HepG2 (cell line): Measurements from ENCODE around the gene PLVAP. TPM values are rescaled to one million over a fixed set of nuclear protein-coding genes. Genes with fewer than 3 reads are reported as not detected.
A peak's percentile ranks its signal among the peaks of the same experiment; 100 is the strongest.

Experiments
- ATAC-seq: fragments of 200-7000 bp; cut with Tn5 transposase; 3 replicates; pipeline ENCODE4 v1.9.1; 2020; ENCODE audit warnings: mild to moderate bottlenecking, moderate library complexity
- BruUV-seq: library from RNA; stranded (reverse); fragments of 400-500 nt; replicated peaks from 2 replicates; lab custom pipeline; 2021; lab: Mats Ljungman, UMichigan
- CTCF ChIA-PET: fragments of 300-600 bp; formaldehyde crosslinking; extraction: SDS; loops from one replicate; lab custom pipeline; 2021; ENCODE audit warnings: low total read pairs, inconsistent platforms, low intra/inter-chr PET ratio; lab: Yijun Ruan, JAX
- POLR2A ChIA-PET: fragments of 350-600 bp; sonication (Branson Sonifier 250); formaldehyde crosslinking; loops from one replicate; lab custom pipeline; 2020; ENCODE audit warnings: antibody characterized with exemption, inconsistent platforms; lab: Yijun Ruan, JAX
- DNase-seq: peaks from one replicate; pipeline ENCODE4 v3.0.0-alpha.2; 2015; ENCODE audit warnings: low spot score
- FAIRE-seq: peaks from 3 replicates; lab custom pipeline; 2011; peaks lifted over from hg19 to GRCh38; lab: Jason Lieb, UNC
- H2AFZ ChIP-seq: one replicate; pipeline ENCODE4 v1.6.1; 2011; ENCODE audit warnings: low read length, inconsistent platforms
- H3K27ac ChIP-seq: fragments of 300-600 bp; 3 replicates; pipeline ENCODE4 v1.8.0; 2011; ENCODE audit warnings: mixed run types, mild to moderate bottlenecking, mixed read lengths, low read length, inconsistent platforms; ENCODE audit not compliant: insufficient read depth; ENCODE audit errors: extremely low read length
- H3K27me3 ChIP-seq, 2 experiments: fragments of 200-600 bp in 1 of 2; 2 replicates in 1 of 2; 3 replicates in 1 of 2; pipeline versions ENCODE4 v1.6.0 to v1.8.0; 2011; ENCODE audit warnings: low read length in 2 of 2, mild to moderate bottlenecking in 2 of 2, moderate library complexity in 2 of 2, inconsistent platforms in 1 of 2; ENCODE audit not compliant: insufficient read depth in 2 of 2, control insufficient read depth in 1 of 2
- H3K36me3 ChIP-seq, 2 experiments: fragments of 200-600 bp in 1 of 2; replicated peaks in 1 of 2; 2 replicates in 1 of 2; 3 replicates in 1 of 2; pipeline versions ENCODE4 v1.5.1 to v1.8.0; 2011; ENCODE audit warnings: low read length in 2 of 2, inconsistent platforms in 1 of 2; ENCODE audit not compliant: insufficient read depth in 2 of 2, control insufficient read depth in 1 of 2
- H3K4me1 ChIP-seq: 2 replicates; pipeline ENCODE4 v1.5.1; 2012; ENCODE audit warnings: low read length, inconsistent platforms; ENCODE audit not compliant: insufficient read depth
- H3K4me2 ChIP-seq: 2 replicates; pipeline ENCODE4 v1.6.0; 2011; ENCODE audit warnings: low read depth, low read length, inconsistent platforms
- H3K4me3 ChIP-seq, 3 experiments: fragments of 200-600 bp in 1 of 3; sonication (generic), shearing (Covaris generic) in 1 of 3; replicated peaks in 1 of 3; 2 replicates each; pipeline ENCODE4 v1.5.1; 2011 to 2016; ENCODE audit warnings: low read length in 3 of 3, inconsistent platforms in 2 of 3, low read depth in 2 of 3, mild to moderate bottlenecking in 2 of 3, control low read depth in 1 of 3, mixed read lengths in 1 of 3; ENCODE audit not compliant: insufficient read depth in 1 of 3
- H3K79me2 ChIP-seq: one replicate; pipeline ENCODE4 v1.6.1; 2011; ENCODE audit warnings: low read length, inconsistent platforms; ENCODE audit not compliant: insufficient read depth
- H3K9ac ChIP-seq: 2 replicates; pipeline ENCODE4 v1.6.0; 2011; ENCODE audit warnings: mild to moderate bottlenecking, low read depth, low read length, inconsistent platforms; ENCODE audit not compliant: insufficient read depth
- H3K9me3 ChIP-seq: 2 replicates; pipeline ENCODE4 v1.5.1; 2012; ENCODE audit warnings: mild to moderate bottlenecking, low read length
- H4K20me1 ChIP-seq: 2 replicates; pipeline ENCODE4 v1.6.0; 2011; ENCODE audit warnings: inconsistent platforms, mild to moderate bottlenecking, low read length, moderate library complexity; ENCODE audit not compliant: insufficient read depth
- ARHGAP35 ChIP-seq: sonication (generic); formaldehyde crosslinking; IDR thresholded peaks from 2 replicates; pipeline ENCODE4 v1.9.0; 2022; ENCODE audit warnings: mild to moderate bottlenecking, inconsistent platforms, moderate library complexity, missing genetic modification reagents, borderline replicate concordance
- BCL3 ChIP-seq: sonication (generic); formaldehyde crosslinking; IDR thresholded peaks from 2 replicates; pipeline ENCODE4 v1.5.1; 2020; ENCODE audit warnings: mild to moderate bottlenecking, missing genetic modification reagents, moderate library complexity
- GABPB1 ChIP-seq: IDR thresholded peaks from 2 replicates; pipeline ENCODE4 v1.6.1; 2016; ENCODE audit warnings: mild to moderate bottlenecking, missing genetic modification reagents, moderate library complexity, missing compliant biosample characterization
- KMT2B ChIP-seq: IDR thresholded peaks from 2 replicates; pipeline ENCODE4 v1.6.1; 2016; ENCODE audit warnings: missing genetic modification reagents, missing compliant biosample characterization
- LCORL ChIP-seq, 2 experiments: fragments of 450-650 bp in 1 of 2; sonication (generic) in 1 of 2; formaldehyde crosslinking in 1 of 2; IDR thresholded peaks; 2 replicates each; pipeline versions ENCODE4 v1.5.0 to v1.6.1; 2017 to 2020; ENCODE audit warnings: antibody characterized with exemption in 1 of 2, missing genetic modification reagents in 1 of 2
- RBFOX2 ChIP-seq: fragments of 200-400 bp; formaldehyde crosslinking; IDR thresholded peaks from 2 replicates; pipeline ENCODE4 v1.6.1; 2017; ENCODE audit warnings: low read depth, mild to moderate bottlenecking, low read length
- ZNF687 ChIP-seq: sonication (generic); formaldehyde crosslinking; IDR thresholded peaks from 2 replicates; pipeline ENCODE4 v1.5.1; 2020; ENCODE audit warnings: mild to moderate bottlenecking, missing genetic modification reagents, moderate library complexity
- WGBS: methylation state at CpG from one replicate; pipeline ENCODE4 v1.1.6; 2017; ENCODE audit warnings: low lambda C conversion rate; 5-methylcytosine and 5-hydroxymethylcytosine counted together
- in situ Hi-C: cut with HindIII; loops from 2 replicates; pipeline ENCODE4 v1.10.0; 2017; ENCODE audit warnings: low pct_unique_long_range_greater_than_20kb; ENCODE audit not compliant: extremely low pct_ligation_motif_present
- intact Hi-C: fragments of 100-400 bp; cut with micrococcal nuclease; formaldehyde crosslinking; loops from one replicate; pipeline ENCODE4 v1.10.0; 2022; ENCODE audit not compliant: unreplicated experiment
- polyA plus RNA-seq, 8 experiments: library from polyadenylated mRNA; depleted of rRNA in 3 of 8; stranded (reverse) in 7 of 8; unstranded in 1 of 8; fragments of >200 nt; fragmentation: Illumina TruSeq in 4 of 8; extraction: Trizol in 4 of 8; gene quantifications; 2 replicates each; pipeline versions ENCODE4 v1.2.1 to v1.2.3, GENCODE V29; 2011 to 2016; ENCODE audit warnings: low read depth in 4 of 8, missing spikeins in 1 of 8, mixed read lengths in 1 of 8; ENCODE audit not compliant: insufficient read depth in 1 of 8
- total RNA-seq, 5 experiments: library from RNA; depleted of rRNA; stranded (reverse); fragments of >200 nt; fragmentation: Illumina TruSeq; extraction: Trizol; gene quantifications; 2 replicates each; pipeline ENCODE4 v1.2.3, GENCODE V29; 2016; ENCODE audit warnings: low read depth in 1 of 5
- TF ChIP-seq, protein P1 (sequence below): sonication (generic); formaldehyde crosslinking; IDR thresholded peaks from 2 replicates; pipeline ENCODE4 v1.9.0; 2022; ENCODE audit warnings: missing genetic modification reagents, mild to moderate bottlenecking, borderline replicate concordance
- TF ChIP-seq, protein P2 (sequence below): sonication (generic); formaldehyde crosslinking; IDR thresholded peaks from 2 replicates; pipeline ENCODE4 v1.4.0; 2020; ENCODE audit warnings: mild to moderate bottlenecking, missing genetic modification reagents
- TF ChIP-seq, protein P3 (sequence below): sonication (generic); formaldehyde crosslinking; IDR thresholded peaks from 2 replicates; pipeline ENCODE4 v1.4.0; 2020; ENCODE audit warnings: missing genetic modification reagents

The PLVAP gene
- total and polyA plus RNA-seq, 2 of the 13 experiments (the other 11 are each of a cell fraction or from before 2014, with no cell fraction given) = 0.26 TPM; not detected in 1

- H3K4me3 ChIP-seq = peak overlapping the region in 1 of 3 experiments; percentile 49; a peak in 3 of 6 replicates
- POLR2A ChIA-PET = interaction anchor here (1.0 to 1.6 kb wide), 5 partner anchors 10 to 107 kb away, joined by 3 to 4 read pairs (median 4); partner anchors contain the start of gene USE1
- intact Hi-C loops = no loop called here
- H4K20me1 ChIP-seq = peaks cover 7% of the 10 kb centered on the region
- peaks cover 27% of the 10 kb centered on the region for H3K79me2 ChIP-seq
- H3K9me3 ChIP-seq = no peaks in the 10 kb centered on the region
- H3K27me3 ChIP-seq = no peaks in the 10 kb centered on the region; a peak in 1 of 5 replicates
- ATAC-seq (peak; percentile 10), DNase-seq (no peak), FAIRE-seq (no peak)
- H3K9ac ChIP-seq = peak overlapping the region; percentile 46; the same call in 1 of the 2 replicates
- 43% methylated on average over 13 of the region's 20 CpGs for WGBS
- no peak overlapping the region for H2AFZ ChIP-seq
- no TSS peak for BruUV-seq
- peaks cover 32% of the 10 kb centered on the region for H3K4me1 ChIP-seq
- H3K27ac ChIP-seq = peak overlapping the region; percentile 55
- CTCF ChIA-PET = no interaction called here
- peaks cover 12 to 20% of the 10 kb centered on the region in 2 experiments; a peak in 4 of 5 replicates for H3K36me3 ChIP-seq
- H3K4me2 ChIP-seq = peak overlapping the region; percentile 65
- in situ Hi-C loops = no loop called here
- no peak for TF ChIP-seq BCL3 (CRISPR knock-in tag)
- TF ChIP-seq, protein P1, sequence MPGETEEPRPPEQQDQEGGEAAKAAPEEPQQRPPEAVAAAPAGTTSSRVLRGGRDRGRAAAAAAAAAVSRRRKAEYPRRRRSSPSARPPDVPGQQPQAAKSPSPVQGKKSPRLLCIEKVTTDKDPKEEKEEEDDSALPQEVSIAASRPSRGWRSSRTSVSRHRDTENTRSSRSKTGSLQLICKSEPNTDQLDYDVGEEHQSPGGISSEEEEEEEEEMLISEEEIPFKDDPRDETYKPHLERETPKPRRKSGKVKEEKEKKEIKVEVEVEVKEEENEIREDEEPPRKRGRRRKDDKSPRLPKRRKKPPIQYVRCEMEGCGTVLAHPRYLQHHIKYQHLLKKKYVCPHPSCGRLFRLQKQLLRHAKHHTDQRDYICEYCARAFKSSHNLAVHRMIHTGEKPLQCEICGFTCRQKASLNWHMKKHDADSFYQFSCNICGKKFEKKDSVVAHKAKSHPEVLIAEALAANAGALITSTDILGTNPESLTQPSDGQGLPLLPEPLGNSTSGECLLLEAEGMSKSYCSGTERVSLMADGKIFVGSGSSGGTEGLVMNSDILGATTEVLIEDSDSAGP (CRISPR knock-in tag) = 0 out of 2 replicates have a peak, but pooled peaks have one; percentile 34
- TF ChIP-seq ARHGAP35 (CRISPR knock-in tag) = no peak
- TF ChIP-seq RBFOX2 = peak; percentile 37; the same call in 1 of the 2 replicates
- TF ChIP-seq KMT2B (CRISPR knock-in tag) = no peak
- TF ChIP-seq, protein P2, sequence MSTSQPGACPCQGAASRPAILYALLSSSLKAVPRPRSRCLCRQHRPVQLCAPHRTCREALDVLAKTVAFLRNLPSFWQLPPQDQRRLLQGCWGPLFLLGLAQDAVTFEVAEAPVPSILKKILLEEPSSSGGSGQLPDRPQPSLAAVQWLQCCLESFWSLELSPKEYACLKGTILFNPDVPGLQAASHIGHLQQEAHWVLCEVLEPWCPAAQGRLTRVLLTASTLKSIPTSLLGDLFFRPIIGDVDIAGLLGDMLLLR (CRISPR knock-in tag) = peak; percentile 3; the same call in 1 of the 2 replicates
- no peak for TF ChIP-seq LCORL (IDR thresholded peaks at IDR 0.05)
- TF ChIP-seq LCORL (CRISPR knock-in tag; IDR thresholded peaks at IDR 0.05) = peak; percentile 57
- TF ChIP-seq ZNF687 = peak; percentile 54
- peak; percentile 10; the same call in 1 of the 2 replicates for TF ChIP-seq GABPB1
- TF ChIP-seq, protein P3, sequence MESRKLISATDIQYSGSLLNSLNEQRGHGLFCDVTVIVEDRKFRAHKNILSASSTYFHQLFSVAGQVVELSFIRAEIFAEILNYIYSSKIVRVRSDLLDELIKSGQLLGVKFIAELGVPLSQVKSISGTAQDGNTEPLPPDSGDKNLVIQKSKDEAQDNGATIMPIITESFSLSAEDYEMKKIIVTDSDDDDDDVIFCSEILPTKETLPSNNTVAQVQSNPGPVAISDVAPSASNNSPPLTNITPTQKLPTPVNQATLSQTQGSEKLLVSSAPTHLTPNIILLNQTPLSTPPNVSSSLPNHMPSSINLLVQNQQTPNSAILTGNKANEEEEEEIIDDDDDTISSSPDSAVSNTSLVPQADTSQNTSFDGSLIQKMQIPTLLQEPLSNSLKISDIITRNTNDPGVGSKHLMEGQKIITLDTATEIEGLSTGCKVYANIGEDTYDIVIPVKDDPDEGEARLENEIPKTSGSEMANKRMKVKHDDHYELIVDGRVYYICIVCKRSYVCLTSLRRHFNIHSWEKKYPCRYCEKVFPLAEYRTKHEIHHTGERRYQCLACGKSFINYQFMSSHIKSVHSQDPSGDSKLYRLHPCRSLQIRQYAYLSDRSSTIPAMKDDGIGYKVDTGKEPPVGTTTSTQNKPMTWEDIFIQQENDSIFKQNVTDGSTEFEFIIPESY (CRISPR knock-in tag) = peak; percentile 73
These were observed 64.7 kb downstream of the PLVAP start for GRCh38 chr19:17312189-17313113.
